ENCODE data around the gene MMS19.
"Not testable (repeated sequence)": the region's sequence is repeated elsewhere in the genome, so short reads cannot be mapped to it uniquely, and the experiment has no call there.

Gene MMS19

GRCh38 chr10:97534746-97535367, 36.6 kb upstream of the MMS19 start:
- no peak for DNase-seq (ENCODE audit: low read depth)
- no peak overlapping the region for H3K4me3 ChIP-seq (ENCODE audit: low read depth, low read length)
- peak; percentile 31; the same call in 1 of the 2 replicates for TF ChIP-seq CTCF (IDR thresholded peaks at IDR 0.05; ENCODE audit: control insufficient read depth, extremely low read depth, insufficient read depth)

GRCh38 chr10:97533888-97534287, 35.7 kb upstream of the MMS19 start:
- no peak for TF ChIP-seq CTCF (IDR thresholded peaks at IDR 0.05; ENCODE audit: control insufficient read depth, extremely low read depth, insufficient read depth)
- H3K4me3 ChIP-seq (ENCODE audit: low read depth, low read length): no peak overlapping the region
- DNase-seq (ENCODE audit: low read depth): no peak

GRCh38 chr10:97532935-97533671, 34.9 kb upstream of the MMS19 start:
- no peak for DNase-seq (ENCODE audit: low read depth)
- H3K4me3 ChIP-seq (ENCODE audit: low read depth, low read length): no peak overlapping the region
- TF ChIP-seq CTCF (IDR thresholded peaks at IDR 0.05; ENCODE audit: control insufficient read depth, extremely low read depth, insufficient read depth): no peak

- no peak for TF ChIP-seq CTCF (IDR thresholded peaks at IDR 0.05; ENCODE audit: control insufficient read depth, extremely low read depth, insufficient read depth)
- no peak overlapping the region for H3K4me3 ChIP-seq (ENCODE audit: low read depth, low read length)
- no peak for DNase-seq (ENCODE audit: low read depth)
Observed at GRCh38 chr10:97531401-97531986, 33.3 kb upstream of the MMS19 start.

GRCh38 chr10:97529685-97530465, 31.7 kb upstream of the MMS19 start:
- H3K4me3 ChIP-seq (ENCODE audit: low read depth, low read length): no peak overlapping the region
- TF ChIP-seq CTCF (IDR thresholded peaks at IDR 0.05; ENCODE audit: control insufficient read depth, extremely low read depth, insufficient read depth): no peak
- DNase-seq (ENCODE audit: low read depth): no peak

GRCh38 chr10:97528876-97529275, 30.7 kb upstream of the MMS19 start:
- not testable (repeated sequence) for DNase-seq (ENCODE audit: low read depth); H3K4me3 ChIP-seq (ENCODE audit: low read depth, low read length)

- DNase-seq (ENCODE audit: low read depth): no peak
- H3K4me3 ChIP-seq (ENCODE audit: low read depth, low read length): no peak overlapping the region
- no peak for TF ChIP-seq CTCF (IDR thresholded peaks at IDR 0.05; ENCODE audit: control insufficient read depth, extremely low read depth, insufficient read depth)
Observed at GRCh38 chr10:97525683-97526110, 27.5 kb upstream of the MMS19 start.
